Measurements from ENCODE around the gene ACTN1.

DNA sequence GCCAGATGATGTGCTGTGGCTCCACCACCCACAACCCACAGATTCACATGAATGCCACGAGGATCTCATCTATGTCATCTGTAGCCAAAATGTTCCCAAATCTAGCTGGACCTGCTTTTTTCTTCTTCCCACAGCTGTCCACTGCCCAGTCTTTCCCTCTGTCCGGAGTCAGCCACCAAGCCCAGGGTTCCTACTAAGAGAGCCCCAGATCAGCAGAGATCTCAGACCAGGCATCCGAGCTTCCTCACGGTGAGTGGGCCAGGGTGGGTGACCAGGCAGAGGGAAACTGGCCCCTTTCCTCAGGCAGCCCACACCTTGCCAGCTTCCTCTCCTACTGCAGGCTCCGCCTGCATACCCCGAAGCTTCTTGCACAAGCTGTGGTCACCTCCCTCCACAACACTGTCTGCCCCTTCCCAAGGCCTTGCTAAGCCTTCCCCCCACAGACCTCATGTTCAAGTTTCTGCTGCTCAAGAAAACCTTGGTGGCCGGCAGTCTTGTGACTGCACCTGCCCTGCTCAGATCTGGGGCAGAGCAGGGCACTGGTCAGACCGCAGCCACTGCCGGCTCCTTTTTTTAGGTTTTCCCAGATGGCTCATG is 81.4 kb downstream of the ACTN1 start:
- no peak for TF ChIP-seq POLR2A (IDR thresholded peaks at IDR 0.05)
- TF ChIP-seq, protein P1, sequence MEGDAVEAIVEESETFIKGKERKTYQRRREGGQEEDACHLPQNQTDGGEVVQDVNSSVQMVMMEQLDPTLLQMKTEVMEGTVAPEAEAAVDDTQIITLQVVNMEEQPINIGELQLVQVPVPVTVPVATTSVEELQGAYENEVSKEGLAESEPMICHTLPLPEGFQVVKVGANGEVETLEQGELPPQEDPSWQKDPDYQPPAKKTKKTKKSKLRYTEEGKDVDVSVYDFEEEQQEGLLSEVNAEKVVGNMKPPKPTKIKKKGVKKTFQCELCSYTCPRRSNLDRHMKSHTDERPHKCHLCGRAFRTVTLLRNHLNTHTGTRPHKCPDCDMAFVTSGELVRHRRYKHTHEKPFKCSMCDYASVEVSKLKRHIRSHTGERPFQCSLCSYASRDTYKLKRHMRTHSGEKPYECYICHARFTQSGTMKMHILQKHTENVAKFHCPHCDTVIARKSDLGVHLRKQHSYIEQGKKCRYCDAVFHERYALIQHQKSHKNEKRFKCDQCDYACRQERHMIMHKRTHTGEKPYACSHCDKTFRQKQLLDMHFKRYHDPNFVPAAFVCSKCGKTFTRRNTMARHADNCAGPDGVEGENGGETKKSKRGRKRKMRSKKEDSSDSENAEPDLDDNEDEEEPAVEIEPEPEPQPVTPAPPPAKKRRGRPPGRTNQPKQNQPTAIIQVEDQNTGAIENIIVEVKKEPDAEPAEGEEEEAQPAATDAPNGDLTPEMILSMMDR (IDR thresholded peaks at IDR 0.05): no peak
